ENCODE data around the gene ZNF638. TPM values are rescaled to one million over a fixed set of nuclear protein-coding genes. Genes with fewer than 3 reads are reported as not detected.

The ZNF638 gene, protein sequence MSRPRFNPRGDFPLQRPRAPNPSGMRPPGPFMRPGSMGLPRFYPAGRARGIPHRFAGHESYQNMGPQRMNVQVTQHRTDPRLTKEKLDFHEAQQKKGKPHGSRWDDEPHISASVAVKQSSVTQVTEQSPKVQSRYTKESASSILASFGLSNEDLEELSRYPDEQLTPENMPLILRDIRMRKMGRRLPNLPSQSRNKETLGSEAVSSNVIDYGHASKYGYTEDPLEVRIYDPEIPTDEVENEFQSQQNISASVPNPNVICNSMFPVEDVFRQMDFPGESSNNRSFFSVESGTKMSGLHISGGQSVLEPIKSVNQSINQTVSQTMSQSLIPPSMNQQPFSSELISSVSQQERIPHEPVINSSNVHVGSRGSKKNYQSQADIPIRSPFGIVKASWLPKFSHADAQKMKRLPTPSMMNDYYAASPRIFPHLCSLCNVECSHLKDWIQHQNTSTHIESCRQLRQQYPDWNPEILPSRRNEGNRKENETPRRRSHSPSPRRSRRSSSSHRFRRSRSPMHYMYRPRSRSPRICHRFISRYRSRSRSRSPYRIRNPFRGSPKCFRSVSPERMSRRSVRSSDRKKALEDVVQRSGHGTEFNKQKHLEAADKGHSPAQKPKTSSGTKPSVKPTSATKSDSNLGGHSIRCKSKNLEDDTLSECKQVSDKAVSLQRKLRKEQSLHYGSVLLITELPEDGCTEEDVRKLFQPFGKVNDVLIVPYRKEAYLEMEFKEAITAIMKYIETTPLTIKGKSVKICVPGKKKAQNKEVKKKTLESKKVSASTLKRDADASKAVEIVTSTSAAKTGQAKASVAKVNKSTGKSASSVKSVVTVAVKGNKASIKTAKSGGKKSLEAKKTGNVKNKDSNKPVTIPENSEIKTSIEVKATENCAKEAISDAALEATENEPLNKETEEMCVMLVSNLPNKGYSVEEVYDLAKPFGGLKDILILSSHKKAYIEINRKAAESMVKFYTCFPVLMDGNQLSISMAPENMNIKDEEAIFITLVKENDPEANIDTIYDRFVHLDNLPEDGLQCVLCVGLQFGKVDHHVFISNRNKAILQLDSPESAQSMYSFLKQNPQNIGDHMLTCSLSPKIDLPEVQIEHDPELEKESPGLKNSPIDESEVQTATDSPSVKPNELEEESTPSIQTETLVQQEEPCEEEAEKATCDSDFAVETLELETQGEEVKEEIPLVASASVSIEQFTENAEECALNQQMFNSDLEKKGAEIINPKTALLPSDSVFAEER (N-terminal part only)
- 101 and 134 TPM in 2 replicates for total RNA-seq (2014; rRNA removed; shearing (Covaris generic))

- H3K36me3 ChIP-seq (replicated peaks; ENCODE audit: control insufficient read depth, insufficient read depth, low read length) = no peaks in the 10 kb centered on the region
- H3K27me3 ChIP-seq (ENCODE audit: control insufficient read depth, insufficient read depth, low read length) = no peaks in the 10 kb centered on the region
- DNase-seq = peak; percentile 96
- peak within 1 kb of the TSS; percentile 71 for H3K4me3 ChIP-seq (ENCODE audit: insufficient read depth, low read depth, low read length)
Observed at GRCh38 chr2:71331581-71332434, at the start of gene ZNF638. ZNF638 (plus strand) TSS chr2:71331782; CDS start chr2:71348955, 17,173 bp downstream.

- no peak for DNase-seq
- H3K36me3 ChIP-seq (replicated peaks; ENCODE audit: control insufficient read depth, insufficient read depth, low read length) = no peaks in the 10 kb centered on the region
- H3K27me3 ChIP-seq (ENCODE audit: control insufficient read depth, insufficient read depth, low read length) = peaks cover 3% of the 10 kb centered on the region
- no peak overlapping the region for H3K4me3 ChIP-seq (ENCODE audit: insufficient read depth, low read depth, low read length)
Observed at GRCh38 chr2:71281950-71282349, 49.6 kb upstream of the ZNF638 start.

DNA sequence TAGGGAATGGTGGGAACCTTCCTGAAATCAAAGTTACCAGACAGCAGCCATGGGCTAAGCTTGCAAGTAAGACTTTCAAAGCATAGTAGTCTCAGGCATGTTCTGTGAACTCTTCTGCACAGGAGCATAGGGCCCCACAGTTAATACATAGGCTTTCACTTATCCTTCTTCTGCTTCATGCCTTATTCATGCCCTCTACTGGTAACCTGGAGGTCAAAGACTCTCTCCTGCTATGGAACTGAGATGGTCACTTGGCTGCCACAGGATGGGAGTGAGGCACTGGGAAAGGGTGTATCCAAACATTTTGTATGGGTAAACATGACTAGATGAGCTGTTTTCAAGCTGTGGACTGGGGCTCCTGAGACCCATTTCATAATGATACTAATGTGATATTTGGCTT lies 49.1 kb upstream of the ZNF638 start:
- Histone ChIP-seq H3K27me3 (ENCODE audit: control insufficient read depth, insufficient read depth, low read length) (no peaks in the 10 kb centered on the region), H3K4me3 (ENCODE audit: insufficient read depth, low read depth, low read length) (no peak overlapping the region), H3K36me3 (replicated peaks; ENCODE audit: control insufficient read depth, insufficient read depth, low read length) (no peaks in the 10 kb centered on the region)
- DNase-seq = peak; percentile 27

- Histone ChIP-seq H3K4me3 (ENCODE audit: insufficient read depth, low read depth, low read length) (no peak overlapping the region), H3K27me3 (ENCODE audit: control insufficient read depth, insufficient read depth, low read length) (no peaks in the 10 kb centered on the region), H3K36me3 (replicated peaks; ENCODE audit: control insufficient read depth, insufficient read depth, low read length) (no peaks in the 10 kb centered on the region)
- no peak for DNase-seq
Observed at GRCh38 chr2:71283131-71283530, 48.5 kb upstream of the ZNF638 start.

- no peak for DNase-seq
- H3K36me3 ChIP-seq (replicated peaks; ENCODE audit: control insufficient read depth, insufficient read depth, low read length) = no peaks in the 10 kb centered on the region
- no peak overlapping the region for H3K4me3 ChIP-seq (ENCODE audit: insufficient read depth, low read depth, low read length)
- H3K27me3 ChIP-seq (ENCODE audit: control insufficient read depth, insufficient read depth, low read length) = no peaks in the 10 kb centered on the region
Observed at GRCh38 chr2:71285706-71286105, 45.9 kb upstream of the ZNF638 start.

DNA sequence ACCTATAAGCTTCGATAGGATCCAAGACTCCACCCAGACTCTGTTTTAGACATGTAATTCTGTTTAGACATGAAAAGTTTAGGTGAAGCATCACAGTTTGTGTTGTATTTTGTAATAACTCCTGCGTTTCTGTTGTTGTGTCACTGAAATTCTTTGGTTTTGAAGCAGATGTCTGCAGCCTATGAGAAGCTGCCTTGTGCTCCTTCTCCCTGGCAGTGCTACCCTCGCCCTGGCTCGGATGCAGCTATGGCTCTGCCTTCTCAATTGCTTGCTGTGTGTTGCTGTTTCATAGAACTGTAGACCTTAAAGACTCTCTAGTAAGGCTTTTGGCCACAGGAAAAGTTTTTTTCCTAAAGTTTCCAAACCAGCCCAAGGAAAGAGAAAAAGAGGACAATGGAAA lies 40.2 kb upstream of the ZNF638 start:
- no peak for DNase-seq
- Histone ChIP-seq H3K36me3 (replicated peaks; ENCODE audit: control insufficient read depth, insufficient read depth, low read length) (no peaks in the 10 kb centered on the region), H3K27me3 (ENCODE audit: control insufficient read depth, insufficient read depth, low read length) (no peaks in the 10 kb centered on the region)

GRCh38 chr2:71292159-71292558 lies 39.4 kb upstream of the ZNF638 start:
- Histone ChIP-seq H3K36me3 (replicated peaks; ENCODE audit: control insufficient read depth, insufficient read depth, low read length) (no peaks in the 10 kb centered on the region), H3K27me3 (ENCODE audit: control insufficient read depth, insufficient read depth, low read length) (no peaks in the 10 kb centered on the region), H3K4me3 (ENCODE audit: insufficient read depth, low read depth, low read length) (no peak overlapping the region)
- no peak for DNase-seq

More for the DNA sequence above, 40.2 kb upstream of the ZNF638 start:
- no peak overlapping the region for H3K4me3 ChIP-seq (ENCODE audit: insufficient read depth, low read depth, low read length)

- Histone ChIP-seq H3K36me3 (replicated peaks; ENCODE audit: control insufficient read depth, insufficient read depth, low read length) (no peaks in the 10 kb centered on the region), H3K4me3 (ENCODE audit: insufficient read depth, low read depth, low read length) (no peak overlapping the region), H3K27me3 (ENCODE audit: control insufficient read depth, insufficient read depth, low read length) (no peaks in the 10 kb centered on the region)
- no peak for DNase-seq
Observed at GRCh38 chr2:71298914-71299313, 32.7 kb upstream of the ZNF638 start.

- Histone ChIP-seq H3K4me3 (ENCODE audit: insufficient read depth, low read depth, low read length) (no peak overlapping the region), H3K36me3 (replicated peaks; ENCODE audit: control insufficient read depth, insufficient read depth, low read length) (no peaks in the 10 kb centered on the region), H3K27me3 (ENCODE audit: control insufficient read depth, insufficient read depth, low read length) (no peaks in the 10 kb centered on the region)
- DNase-seq = peak; percentile 28
Observed at GRCh38 chr2:71299507-71299906, 32.1 kb upstream of the ZNF638 start.

- H3K36me3 ChIP-seq (replicated peaks; ENCODE audit: control insufficient read depth, insufficient read depth, low read length) = no peaks in the 10 kb centered on the region
- DNase-seq = no peak
- H3K4me3 ChIP-seq (ENCODE audit: insufficient read depth, low read depth, low read length) = no peak overlapping the region
- H3K27me3 ChIP-seq (ENCODE audit: control insufficient read depth, insufficient read depth, low read length) = no peaks in the 10 kb centered on the region
Observed at GRCh38 chr2:71303849-71304248, 27.7 kb upstream of the ZNF638 start.

DNA sequence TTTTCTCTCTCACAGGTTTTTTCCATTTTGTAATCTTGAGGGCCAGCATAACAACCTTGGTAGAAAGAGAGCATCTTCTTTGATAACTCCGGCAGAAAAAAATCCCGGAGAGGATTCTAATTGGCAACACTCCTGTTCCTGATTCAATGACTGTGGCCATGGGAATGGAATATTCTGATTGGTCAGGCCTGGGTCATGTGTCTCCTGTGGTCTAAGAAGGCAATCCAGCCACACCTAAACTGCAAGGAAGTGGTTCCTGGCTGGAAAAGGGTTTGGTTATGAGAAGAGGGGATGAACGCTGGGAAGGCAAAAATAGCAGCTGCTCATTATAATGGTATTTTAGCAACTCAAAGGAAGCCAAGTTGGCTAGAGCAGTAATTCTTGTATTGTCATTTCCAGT lies 24.8 kb upstream of the ZNF638 start:
- DNase-seq = peak; percentile 26
- H3K27me3 ChIP-seq (ENCODE audit: control insufficient read depth, insufficient read depth, low read length) = no peaks in the 10 kb centered on the region

GRCh38 chr2:71313016-71313766 lies 18.4 kb upstream of the ZNF638 start:
- Histone ChIP-seq H3K27me3 (ENCODE audit: control insufficient read depth, insufficient read depth, low read length) (no peaks in the 10 kb centered on the region), H3K4me3 (ENCODE audit: insufficient read depth, low read depth, low read length) (no peak overlapping the region), H3K36me3 (replicated peaks; ENCODE audit: control insufficient read depth, insufficient read depth, low read length) (no peaks in the 10 kb centered on the region)
- DNase-seq = no peak

More for the DNA sequence above, 24.8 kb upstream of the ZNF638 start:
- H3K4me3 ChIP-seq (ENCODE audit: insufficient read depth, low read depth, low read length) = no peak overlapping the region
- no peaks in the 10 kb centered on the region for H3K36me3 ChIP-seq (replicated peaks; ENCODE audit: control insufficient read depth, insufficient read depth, low read length)

DNA sequence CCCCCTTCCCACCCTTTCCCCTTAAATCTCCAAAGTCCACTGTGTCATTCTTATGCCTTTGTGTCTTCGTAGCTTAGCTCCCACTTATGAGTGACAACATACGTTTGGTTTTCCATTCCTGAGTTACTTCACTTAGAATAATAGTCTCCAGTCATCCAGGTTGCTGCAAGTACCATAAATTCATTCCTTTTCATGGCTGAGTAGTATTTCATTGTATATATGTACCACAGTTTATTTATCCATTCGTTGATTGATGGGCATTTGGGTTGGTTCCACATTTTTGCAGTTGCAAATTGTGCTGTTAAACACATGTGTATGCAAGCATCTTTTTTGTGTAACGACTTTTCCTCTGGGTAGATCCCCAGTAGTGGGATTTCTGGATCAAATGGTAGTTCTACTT lies 14.5 kb upstream of the ZNF638 start:
- no peak for DNase-seq
- no peak overlapping the region for H3K4me3 ChIP-seq (ENCODE audit: insufficient read depth, low read depth, low read length)
- no peaks in the 10 kb centered on the region for H3K36me3 ChIP-seq (replicated peaks; ENCODE audit: control insufficient read depth, insufficient read depth, low read length)
- no peaks in the 10 kb centered on the region for H3K27me3 ChIP-seq (ENCODE audit: control insufficient read depth, insufficient read depth, low read length)
